Activated naive CD8-positive, alpha-beta T cell treated with anti-CD3 and anti-CD28 coated beads, Interleukin-2, amount 50 U/mL, for 24 hours (primary cell): Measurements from ENCODE around the gene CD1E.
"Not testable (repeated sequence)": the region's sequence is repeated elsewhere in the genome, so short reads cannot be mapped to it uniquely, and the experiment has no call there.

Experiments used
- ATAC-seq: fragments of 150-1000 bp; cut with Tn5 transposase; one replicate; pipeline ENCODE4 v1.10.0; 2021
- DNase-seq: peaks from one replicate; pipeline ENCODE4 v3.0.0; 2021
- H3K27ac Mint-ChIP-seq: one replicate; pipeline ENCODE4 v1.8.0; 2021; ENCODE audit warnings: mild to moderate bottlenecking, mixed read lengths
- H3K27me3 Mint-ChIP-seq: one replicate; pipeline ENCODE4 v1.8.0; 2021; ENCODE audit warnings: mixed read lengths
- H3K36me3 Mint-ChIP-seq: one replicate; pipeline ENCODE4 v1.8.0; 2021; ENCODE audit warnings: low read depth, mixed read lengths
- H3K4me1 Mint-ChIP-seq: one replicate; pipeline ENCODE4 v1.8.0; 2021; ENCODE audit warnings: mixed read lengths
- H3K4me3 Mint-ChIP-seq: one replicate; pipeline ENCODE4 v1.8.0; 2021; ENCODE audit warnings: mild to moderate bottlenecking, moderate library complexity, mixed read lengths
- H3K9me3 Mint-ChIP-seq: one replicate; pipeline ENCODE4 v1.8.0; 2021; ENCODE audit warnings: mixed read lengths

CD1E gene

GRCh38 chr1:158335213-158335532 is 18.5 kb upstream of the CD1E start:
- H3K36me3 Mint-ChIP-seq, result no peaks in the 10 kb centered on the region
- no peak overlapping the region for H3K4me3 Mint-ChIP-seq
- no peak for ATAC-seq

GRCh38 chr1:158336413-158336812 is 17.3 kb upstream of the CD1E start:
- H3K27ac Mint-ChIP-seq, H3K27me3 Mint-ChIP-seq, ATAC-seq, H3K9me3 Mint-ChIP-seq, H3K4me3 Mint-ChIP-seq, H3K36me3 Mint-ChIP-seq, DNase-seq: not testable (repeated sequence)
- peaks cover 17% of the 10 kb centered on the region for H3K4me1 Mint-ChIP-seq

More at GRCh38 chr1:158335213-158335532, 18.5 kb upstream of the CD1E start:
- Mint-ChIP-seq H3K4me1 (peaks cover 17% of the 10 kb centered on the region), H3K9me3 (no peaks in the 10 kb centered on the region), H3K27me3 (peaks cover 5% of the 10 kb centered on the region), H3K27ac (peak overlapping the region; percentile 11)
- DNase-seq, result no peak

- peaks cover 16% of the 10 kb centered on the region for H3K9me3 Mint-ChIP-seq
- not testable (repeated sequence) for ATAC-seq, H3K36me3 Mint-ChIP-seq, H3K27ac Mint-ChIP-seq, H3K4me3 Mint-ChIP-seq, H3K27me3 Mint-ChIP-seq, H3K4me1 Mint-ChIP-seq, DNase-seq
Observed at GRCh38 chr1:158348946-158349345, 4.7 kb upstream of the CD1E start.

GRCh38 chr1:158354255-158354654 is 561 bp downstream of the CD1E start:
- Mint-ChIP-seq H3K27me3 (peaks cover 42% of the 10 kb centered on the region), H3K4me1 (peaks cover 6% of the 10 kb centered on the region), H3K36me3 (no peaks in the 10 kb centered on the region), H3K27ac (no peak overlapping the region), H3K4me3 (no peak overlapping the region), H3K9me3 (no peaks in the 10 kb centered on the region)
- ATAC-seq, result no peak
- no peak for DNase-seq

DNA sequence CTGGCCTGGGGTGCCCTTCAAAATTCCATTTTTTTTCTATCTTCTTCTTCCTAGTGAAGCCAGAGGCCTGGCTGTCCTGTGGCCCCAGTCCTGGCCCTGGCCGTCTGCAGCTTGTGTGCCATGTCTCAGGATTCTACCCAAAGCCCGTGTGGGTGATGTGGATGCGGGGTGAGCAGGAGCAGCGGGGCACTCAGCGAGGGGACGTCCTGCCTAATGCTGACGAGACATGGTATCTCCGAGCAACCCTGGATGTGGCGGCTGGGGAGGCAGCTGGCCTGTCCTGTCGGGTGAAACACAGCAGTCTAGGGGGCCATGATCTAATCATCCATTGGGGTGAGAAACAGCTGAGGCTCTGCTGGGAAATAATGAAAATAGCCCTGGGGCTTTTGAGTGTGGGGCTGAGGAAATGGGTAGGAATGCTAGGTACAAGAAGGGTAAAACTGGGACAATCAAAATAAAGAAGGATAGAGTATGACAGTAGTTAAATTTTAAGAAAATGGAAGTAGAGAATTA is 2.1 kb downstream of the CD1E start:
- peaks cover 42% of the 10 kb centered on the region for H3K27me3 Mint-ChIP-seq
- ATAC-seq, result no peak
- H3K36me3 Mint-ChIP-seq, result no peaks in the 10 kb centered on the region
- H3K9me3 Mint-ChIP-seq, result no peaks in the 10 kb centered on the region
- no peak for DNase-seq
- no peak overlapping the region for H3K4me3 Mint-ChIP-seq
- H3K27ac Mint-ChIP-seq, result no peak overlapping the region
- H3K4me1 Mint-ChIP-seq, result peaks cover 6% of the 10 kb centered on the region

DNA sequence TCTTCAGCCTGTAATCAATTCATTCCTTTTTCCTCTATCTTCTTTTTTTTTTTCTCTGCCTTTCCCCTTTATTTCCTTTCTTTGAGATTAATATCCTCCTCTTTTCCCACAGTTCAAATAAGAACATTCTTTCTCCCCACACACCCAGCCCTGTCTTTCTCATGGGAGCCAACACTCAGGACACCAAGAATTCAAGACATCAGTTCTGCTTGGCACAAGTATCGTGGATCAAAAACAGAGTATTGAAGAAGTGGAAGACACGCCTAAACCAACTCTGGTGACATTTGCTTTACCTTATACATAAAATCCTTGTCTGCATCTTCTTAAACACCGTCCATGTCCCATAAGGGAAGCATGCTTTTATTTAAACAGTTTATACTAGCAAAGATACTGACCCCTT is 2.9 kb downstream of the CD1E start:
- DNase-seq (no peak), ATAC-seq (no peak)
- H3K36me3 Mint-ChIP-seq, result no peaks in the 10 kb centered on the region
- H3K9me3 Mint-ChIP-seq, result no peaks in the 10 kb centered on the region
- no peak overlapping the region for H3K4me3 Mint-ChIP-seq
- peaks cover 42% of the 10 kb centered on the region for H3K27me3 Mint-ChIP-seq
- H3K4me1 Mint-ChIP-seq, result peaks cover 6% of the 10 kb centered on the region
- H3K27ac Mint-ChIP-seq, result no peak overlapping the region

GRCh38 chr1:158357441-158357840 is 3.7 kb downstream of the CD1E start:
- Mint-ChIP-seq H3K9me3 (no peaks in the 10 kb centered on the region), H3K27me3 (peaks cover 42% of the 10 kb centered on the region)

GRCh38 chr1:158362482-158362881 is 8.8 kb downstream of the CD1E start:
- DNase-seq (no peak), ATAC-seq (no peak)
- H3K36me3 Mint-ChIP-seq, result no peaks in the 10 kb centered on the region
- peaks cover 3% of the 10 kb centered on the region for H3K4me1 Mint-ChIP-seq
- no peak overlapping the region for H3K4me3 Mint-ChIP-seq
- H3K27me3 Mint-ChIP-seq, result peaks cover 5% of the 10 kb centered on the region
- H3K9me3 Mint-ChIP-seq, result peaks cover 5% of the 10 kb centered on the region
- no peak overlapping the region for H3K27ac Mint-ChIP-seq

More at GRCh38 chr1:158357441-158357840, 3.7 kb downstream of the CD1E start:
- no peak overlapping the region for H3K4me3 Mint-ChIP-seq
- no peaks in the 10 kb centered on the region for H3K36me3 Mint-ChIP-seq
- no peak for DNase-seq
- no peak for ATAC-seq
- H3K4me1 Mint-ChIP-seq, result peaks cover 6% of the 10 kb centered on the region
- no peak overlapping the region for H3K27ac Mint-ChIP-seq

DNA sequence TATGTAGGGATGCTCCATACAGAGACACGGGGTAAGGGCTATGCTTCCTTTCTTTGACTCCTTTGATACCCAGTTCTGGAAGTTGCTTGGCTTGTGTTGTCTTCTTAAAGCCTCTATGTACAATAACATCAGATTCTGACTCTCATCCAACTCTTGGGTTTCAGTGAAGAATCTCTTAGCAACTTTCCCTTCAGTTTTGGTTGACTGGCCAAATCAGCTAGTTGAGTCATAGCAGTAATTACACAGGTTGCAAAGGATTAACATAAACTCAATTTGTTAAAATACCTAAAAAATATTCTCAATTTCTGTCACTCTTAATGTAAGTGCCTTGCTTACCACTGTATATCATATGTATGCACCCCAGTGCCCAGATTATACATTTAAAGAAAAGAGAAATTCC is 9.2 kb downstream of the CD1E start:
- ATAC-seq (no peak), DNase-seq (no peak)
- H3K4me1 Mint-ChIP-seq, result peaks cover 3% of the 10 kb centered on the region
- H3K36me3 Mint-ChIP-seq, result no peaks in the 10 kb centered on the region
- peaks cover 5% of the 10 kb centered on the region for H3K9me3 Mint-ChIP-seq
- no peak overlapping the region for H3K27ac Mint-ChIP-seq
- H3K27me3 Mint-ChIP-seq, result peaks cover 7% of the 10 kb centered on the region
- H3K4me3 Mint-ChIP-seq, result no peak overlapping the region

DNA sequence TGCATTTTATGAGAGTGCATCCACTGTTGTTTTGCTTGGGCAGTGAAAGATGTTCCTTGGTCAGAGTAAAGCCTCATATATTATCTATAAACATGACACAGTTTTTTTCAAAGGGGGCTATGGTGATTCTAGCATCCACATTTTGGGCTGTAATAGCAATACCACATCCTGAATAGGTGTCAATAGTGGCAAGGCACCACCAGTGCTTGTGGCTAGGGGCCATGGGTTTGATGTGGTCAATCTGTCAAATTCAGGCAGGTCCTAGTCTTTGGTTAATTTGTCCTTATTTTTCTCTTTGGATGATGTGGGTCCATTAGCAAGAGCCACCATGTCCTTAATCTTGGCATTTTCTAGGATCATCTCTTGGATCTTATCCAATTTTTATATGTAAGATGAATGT is 13.1 kb downstream of the CD1E start:
- H3K36me3 Mint-ChIP-seq, result peaks cover 3% of the 10 kb centered on the region
- peaks cover 12% of the 10 kb centered on the region for H3K27me3 Mint-ChIP-seq
- H3K9me3 Mint-ChIP-seq, result peaks cover 9% of the 10 kb centered on the region
- ATAC-seq, result no peak
- no peak overlapping the region for H3K27ac Mint-ChIP-seq
- H3K4me3 Mint-ChIP-seq, result no peak overlapping the region
- no peak for DNase-seq
- peaks cover 14% of the 10 kb centered on the region for H3K4me1 Mint-ChIP-seq

DNA sequence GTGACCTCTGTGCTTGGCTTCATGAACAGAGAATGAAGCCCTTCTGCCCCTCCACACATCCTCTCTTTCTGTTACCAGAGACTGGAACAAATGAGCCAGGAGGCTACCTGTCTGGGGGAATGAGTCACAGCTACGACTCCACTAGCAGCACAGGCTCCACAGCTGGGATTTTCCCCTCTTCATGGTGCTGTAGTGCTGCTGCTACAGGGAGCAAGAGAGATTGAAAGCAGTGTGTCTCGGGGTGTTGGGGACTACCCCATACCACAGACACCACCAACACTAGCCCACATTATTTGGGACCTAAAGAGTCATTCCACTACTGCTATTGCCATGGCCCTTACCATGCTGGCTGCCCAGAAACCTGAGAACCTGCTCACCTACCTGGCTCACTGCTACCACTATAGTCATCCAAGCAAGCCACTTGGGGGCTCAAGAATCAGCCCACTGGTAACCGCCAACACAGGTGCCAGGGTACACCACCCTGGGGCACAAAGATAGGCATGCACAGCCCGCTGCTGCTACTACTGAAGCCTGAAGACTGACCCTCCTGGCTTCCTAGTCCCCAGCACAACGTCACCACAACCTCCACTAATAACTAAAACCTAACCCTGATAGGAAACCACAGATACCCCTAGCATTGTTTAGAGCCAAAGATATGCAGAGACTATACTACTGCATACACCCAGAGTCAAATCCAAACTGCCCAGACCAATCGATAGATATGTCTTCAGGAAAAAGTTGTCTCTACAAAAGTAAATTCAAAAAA is 17.7 kb downstream of the CD1E start:
- ATAC-seq (peak; percentile 100), DNase-seq (peak; percentile 50)
- Mint-ChIP-seq H3K36me3 (peaks cover 3% of the 10 kb centered on the region), H3K4me1 (peaks cover 16% of the 10 kb centered on the region), H3K27me3 (peaks cover 17% of the 10 kb centered on the region), H3K4me3 (no peak overlapping the region), H3K9me3 (peaks cover 25% of the 10 kb centered on the region), H3K27ac (peak overlapping the region; percentile 61)

DNA sequence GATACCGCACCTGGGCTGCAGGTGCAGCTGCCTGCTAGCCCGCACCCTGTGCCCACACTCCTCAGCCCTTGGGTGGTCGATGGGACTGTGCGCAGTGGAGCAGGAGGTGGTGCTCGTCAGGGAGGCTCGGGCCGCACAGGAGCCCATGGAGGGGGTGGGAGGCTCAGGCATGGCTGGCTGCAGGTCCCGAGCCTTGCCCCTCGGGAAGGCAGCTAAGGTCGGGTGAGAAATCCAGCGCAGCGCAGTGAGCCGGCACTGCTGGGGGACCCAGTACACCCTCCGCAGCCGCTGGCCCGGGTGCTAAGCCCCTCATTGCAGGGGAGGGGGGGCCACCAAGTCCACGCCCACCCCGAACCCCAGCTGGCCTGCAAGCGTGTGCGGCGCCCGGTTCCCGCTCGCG is 20.4 kb downstream of the CD1E start:
- peaks cover 25% of the 10 kb centered on the region for H3K27me3 Mint-ChIP-seq
- not testable (repeated sequence) for H3K4me3 Mint-ChIP-seq, DNase-seq, H3K27ac Mint-ChIP-seq, H3K36me3 Mint-ChIP-seq, ATAC-seq
- peaks cover 29% of the 10 kb centered on the region for H3K9me3 Mint-ChIP-seq
- H3K4me1 Mint-ChIP-seq, result peaks cover 14% of the 10 kb centered on the region

DNA sequence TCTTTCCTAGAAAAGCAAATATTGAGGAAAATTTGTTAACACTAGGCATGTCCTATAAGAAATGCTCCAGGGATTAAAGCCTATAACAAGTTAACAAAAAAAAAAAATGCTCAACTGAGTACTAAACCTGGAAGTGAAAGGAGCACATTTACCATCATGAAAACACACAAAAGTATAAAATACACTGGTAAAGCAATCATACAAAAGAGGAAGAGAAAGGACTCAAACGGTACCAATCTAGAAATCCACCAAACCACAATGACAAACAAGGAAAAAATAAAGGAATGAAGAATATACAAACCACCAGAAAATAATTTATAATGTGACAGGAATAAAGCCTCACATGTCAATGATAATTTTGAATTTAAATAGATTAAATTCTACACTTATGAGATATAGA is 21.2 kb downstream of the CD1E start:
- H3K36me3 Mint-ChIP-seq, result peaks cover 3% of the 10 kb centered on the region
- H3K27ac Mint-ChIP-seq, result no peak overlapping the region
- peaks cover 20% of the 10 kb centered on the region for H3K27me3 Mint-ChIP-seq
- ATAC-seq (no peak), DNase-seq (no peak)
- H3K4me1 Mint-ChIP-seq, result peaks cover 14% of the 10 kb centered on the region
- peaks cover 29% of the 10 kb centered on the region for H3K9me3 Mint-ChIP-seq
- H3K4me3 Mint-ChIP-seq, result no peak overlapping the region

DNA sequence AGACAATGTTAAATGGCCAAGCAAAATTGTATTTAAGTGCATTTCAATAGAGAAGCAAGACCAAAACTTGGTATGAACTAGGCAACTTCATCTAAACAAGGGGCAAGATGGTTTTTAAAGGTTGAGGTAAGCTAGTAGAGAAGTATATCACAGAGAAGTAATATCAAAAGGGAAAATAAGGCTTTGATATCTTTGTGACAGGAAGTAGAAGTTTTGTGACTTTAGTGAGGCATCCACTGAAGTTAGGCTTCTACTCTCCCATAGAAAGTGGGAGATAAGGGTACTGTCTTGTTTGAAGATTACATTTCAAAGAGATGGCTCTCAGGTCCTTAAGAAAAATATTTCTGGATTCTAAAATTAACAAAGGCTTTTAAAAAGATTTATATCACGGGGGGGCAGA is 36.6 kb downstream of the CD1E start:
- Mint-ChIP-seq H3K27me3 (peaks cover 12% of the 10 kb centered on the region), H3K4me3 (no peak overlapping the region), H3K27ac (no peak overlapping the region), H3K9me3 (no peaks in the 10 kb centered on the region), H3K36me3 (peaks cover 2% of the 10 kb centered on the region), H3K4me1 (peaks cover 3% of the 10 kb centered on the region)
- DNase-seq (no peak), ATAC-seq (no peak)

- H3K27me3 Mint-ChIP-seq, result peaks cover 13% of the 10 kb centered on the region
- no peak overlapping the region for H3K4me3 Mint-ChIP-seq
- DNase-seq, result no peak
- peaks cover 3% of the 10 kb centered on the region for H3K4me1 Mint-ChIP-seq
- H3K36me3 Mint-ChIP-seq, result peaks cover 2% of the 10 kb centered on the region
- no peak overlapping the region for H3K27ac Mint-ChIP-seq
- no peak for ATAC-seq
- H3K9me3 Mint-ChIP-seq, result no peaks in the 10 kb centered on the region
Observed at GRCh38 chr1:158391099-158391498, 37.4 kb downstream of the CD1E start.
